ENCODE data around the gene PRDX3. TPM values are rescaled to one million over a fixed set of nuclear protein-coding genes. Genes with fewer than 3 reads are reported as not detected.
A peak's percentile ranks its signal among the peaks of the same experiment; 100 is the strongest.

Gene PRDX3
- polyA plus RNA-seq, 1 of the 3 experiments (the other 2 are of a cell fraction), result 193 TPM

GRCh38 chr10:119208553-119208940 is 29.9 kb upstream of the PRDX3 start (continued):
- TF ChIP-seq RXRA (IDR thresholded peaks at IDR 0.05; ENCODE audit: borderline replicate concordance, low read depth), result no peak
- TF ChIP-seq EZH2phosphoT487 (IDR thresholded peaks at IDR 0.05; ENCODE audit: borderline replicate concordance, low read depth), result no peak
- TF ChIP-seq RAD21 (IDR thresholded peaks at IDR 0.05; ENCODE audit: low read length), result no peak
- TF ChIP-seq, protein P1, sequence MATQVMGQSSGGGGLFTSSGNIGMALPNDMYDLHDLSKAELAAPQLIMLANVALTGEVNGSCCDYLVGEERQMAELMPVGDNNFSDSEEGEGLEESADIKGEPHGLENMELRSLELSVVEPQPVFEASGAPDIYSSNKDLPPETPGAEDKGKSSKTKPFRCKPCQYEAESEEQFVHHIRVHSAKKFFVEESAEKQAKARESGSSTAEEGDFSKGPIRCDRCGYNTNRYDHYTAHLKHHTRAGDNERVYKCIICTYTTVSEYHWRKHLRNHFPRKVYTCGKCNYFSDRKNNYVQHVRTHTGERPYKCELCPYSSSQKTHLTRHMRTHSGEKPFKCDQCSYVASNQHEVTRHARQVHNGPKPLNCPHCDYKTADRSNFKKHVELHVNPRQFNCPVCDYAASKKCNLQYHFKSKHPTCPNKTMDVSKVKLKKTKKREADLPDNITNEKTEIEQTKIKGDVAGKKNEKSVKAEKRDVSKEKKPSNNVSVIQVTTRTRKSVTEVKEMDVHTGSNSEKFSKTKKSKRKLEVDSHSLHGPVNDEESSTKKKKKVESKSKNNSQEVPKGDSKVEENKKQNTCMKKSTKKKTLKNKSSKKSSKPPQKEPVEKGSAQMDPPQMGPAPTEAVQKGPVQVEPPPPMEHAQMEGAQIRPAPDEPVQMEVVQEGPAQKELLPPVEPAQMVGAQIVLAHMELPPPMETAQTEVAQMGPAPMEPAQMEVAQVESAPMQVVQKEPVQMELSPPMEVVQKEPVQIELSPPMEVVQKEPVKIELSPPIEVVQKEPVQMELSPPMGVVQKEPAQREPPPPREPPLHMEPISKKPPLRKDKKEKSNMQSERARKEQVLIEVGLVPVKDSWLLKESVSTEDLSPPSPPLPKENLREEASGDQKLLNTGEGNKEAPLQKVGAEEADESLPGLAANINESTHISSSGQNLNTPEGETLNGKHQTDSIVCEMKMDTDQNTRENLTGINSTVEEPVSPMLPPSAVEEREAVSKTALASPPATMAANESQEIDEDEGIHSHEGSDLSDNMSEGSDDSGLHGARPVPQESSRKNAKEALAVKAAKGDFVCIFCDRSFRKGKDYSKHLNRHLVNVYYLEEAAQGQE (IDR thresholded peaks at IDR 0.05; ENCODE audit: low read depth, low read length), result no peak

DNA sequence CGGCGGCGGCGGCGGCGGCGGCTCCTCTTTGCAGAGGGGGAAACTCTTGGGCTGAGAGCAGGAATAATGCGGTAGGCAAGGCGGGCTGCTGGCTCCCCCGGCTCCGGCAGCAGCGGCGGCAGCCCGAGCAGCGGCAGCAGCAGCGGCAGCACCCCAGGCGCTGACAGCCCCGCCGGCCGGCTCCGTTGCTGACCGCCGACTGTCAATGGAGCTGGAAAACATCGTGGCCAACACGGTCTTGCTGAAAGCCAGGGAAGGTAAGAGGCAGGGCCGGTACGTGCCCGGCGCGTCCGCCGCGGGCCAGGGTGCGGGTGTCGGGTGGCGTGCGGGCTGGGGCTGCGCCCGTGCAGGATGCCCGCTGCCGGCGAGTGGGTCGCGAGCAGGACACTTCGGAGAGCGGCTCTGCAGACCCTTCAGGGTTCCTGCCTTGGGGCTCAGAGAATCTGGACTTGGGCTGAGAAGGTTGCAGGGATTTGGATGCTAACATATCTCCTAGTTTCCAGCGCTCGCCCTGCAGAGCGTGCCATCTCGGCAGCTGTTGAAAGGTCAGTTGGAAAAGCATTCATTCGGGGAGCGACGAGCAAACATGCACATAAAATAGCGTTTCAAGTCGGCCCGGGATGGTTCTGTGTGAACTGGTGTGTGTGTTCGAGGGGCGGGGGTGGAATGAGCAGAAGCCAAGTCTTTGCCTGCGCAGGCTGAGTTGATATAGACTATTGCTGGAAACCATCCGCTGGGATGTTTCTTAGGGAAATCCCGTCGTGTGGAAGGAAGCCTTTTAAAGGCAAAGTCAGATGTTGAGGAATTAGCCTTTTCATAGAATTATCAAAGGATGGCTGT is 29.3 kb upstream of the PRDX3 start:
- Histone ChIP-seq H3K9ac (peak overlapping the region; percentile 74), H2AFZ (ENCODE audit: low read depth) (peak overlapping the region; percentile 65)
- 2% methylated on average over 38 of the region's 62 CpGs for WGBS (ENCODE audit: low lambda C conversion rate)
- TF ChIP-seq ZBTB33 (IDR thresholded peaks at IDR 0.05; ENCODE audit: borderline replicate concordance, low read depth), result no peak
- TF ChIP-seq SIN3A (IDR thresholded peaks at IDR 0.05; ENCODE audit: borderline replicate concordance, low read depth, low read length), result peak; percentile 12; the same call in 1 of the 2 replicates
- no peak for TF ChIP-seq IRF3 (IDR thresholded peaks at IDR 0.05; ENCODE audit: low read depth, low read length)
- TF ChIP-seq, protein P1 (IDR thresholded peaks at IDR 0.05; ENCODE audit: low read depth, low read length), result no peak
- no peak for TF ChIP-seq PBX3 (IDR thresholded peaks at IDR 0.05)
- no peak for TF ChIP-seq USF2 (IDR thresholded peaks at IDR 0.05; ENCODE audit: borderline replicate concordance, low read depth, low read length)
- TF ChIP-seq JUND (IDR thresholded peaks at IDR 0.05), result no peak
- TF ChIP-seq EZH2phosphoT487 (IDR thresholded peaks at IDR 0.05; ENCODE audit: borderline replicate concordance, low read depth), result no peak
- no peak for TF ChIP-seq FOXJ3 (CRISPR knock-in tag; IDR thresholded peaks at IDR 0.05)
- no peak for TF ChIP-seq USF1 (IDR thresholded peaks at IDR 0.05; ENCODE audit: borderline replicate concordance, low read depth)
- TF ChIP-seq TEAD4 (IDR thresholded peaks at IDR 0.05; ENCODE audit: borderline replicate concordance, insufficient read depth), result no peak

More for the DNA sequence above, 29.3 kb upstream of the PRDX3 start:
- Histone ChIP-seq H3K4me2 (peak overlapping the region; percentile 97), H3K9me2 (no peaks in the 10 kb centered on the region), H3F3A (replicated peaks; ENCODE audit: insufficient read depth) (peaks cover 37% of the 10 kb centered on the region), H3K4me3 (ENCODE audit: low read depth in 2 of 2, low read length in 1 of 2) (peak overlapping the region; percentile 91), H3K9me3 (no peaks in the 10 kb centered on the region), H3K36me3 (replicated peaks in 1 of 2; ENCODE audit: control insufficient read depth in 1 of 2, insufficient read depth in 2 of 2, low read length in 1 of 2) (no peaks in the 10 kb centered on the region), H3K27me3 (ENCODE audit: insufficient read depth) (no peaks in the 10 kb centered on the region), H4K20me1 (ENCODE audit: insufficient read depth) (no peaks in the 10 kb centered on the region), H3K79me2 (ENCODE audit: insufficient read depth) (peaks cover 40% of the 10 kb centered on the region), H3K4me1 (ENCODE audit: control insufficient read depth in 1 of 2, insufficient read depth in 2 of 2, low read depth in 1 of 2, low read length in 1 of 2) (peaks cover 37 to 38% of the 10 kb centered on the region in 2 experiments), H3K27ac (ENCODE audit: low read depth in 2 of 2, low read length in 1 of 2) (peak overlapping the region; percentile 67 to 98)
- DNase-seq, result peak; percentile 36
- POLR2A ChIA-PET, result interaction anchor here (1.5 kb wide), 1 partner anchor 74 kb away, joined by 4 read pairs; no protein-coding TSS in a partner anchor
- CTCF ChIA-PET, result interaction anchor here (0.6 to 15.4 kb wide), 38 partner anchors 8 to 390 kb away, joined by 3 to 505 read pairs (median 6); no protein-coding TSS in a partner anchor

All from SK-N-SH (cell line).